Endodermal cell (in vitro differentiated cells): Measurements from ENCODE around the gene WWC2. TPM values are rescaled to one million over a fixed set of nuclear protein-coding genes. Genes with fewer than 3 reads are reported as not detected.
A peak's percentile ranks its signal among the peaks of the same experiment; 100 is the strongest.

Source experiments
- DNase-seq: peaks from one replicate; pipeline ENCODE4 v3.0.0-alpha.2; 2017
- H3K27ac ChIP-seq: 2 replicates; pipeline ENCODE4 v1.5.1; 2013; ENCODE audit warnings: mild to moderate bottlenecking, low read depth, low read length, moderate library complexity
- H3K27me3 ChIP-seq: 2 replicates; pipeline ENCODE4 v1.6.1; 2013; ENCODE audit warnings: mild to moderate bottlenecking, low read length, moderate library complexity; ENCODE audit not compliant: insufficient read depth, control insufficient read depth, poor library complexity, severe bottlenecking
- H3K36me3 ChIP-seq: 2 replicates; pipeline ENCODE4 v1.7.0; 2013; ENCODE audit warnings: mild to moderate bottlenecking, low read length, moderate library complexity; ENCODE audit not compliant: control insufficient read depth, insufficient read depth
- H3K4me1 ChIP-seq: one replicate; pipeline ENCODE4 v1.7.0; 2013; ENCODE audit warnings: low read length; ENCODE audit not compliant: control insufficient read depth, insufficient read depth
- H3K4me3 ChIP-seq: 2 replicates; pipeline ENCODE4 v1.5.1; 2013; ENCODE audit warnings: mild to moderate bottlenecking, low read length, moderate library complexity
- H3K9ac ChIP-seq: 2 replicates; pipeline ENCODE4 v1.6.1; 2013; ENCODE audit warnings: mild to moderate bottlenecking, low read length, moderate library complexity; ENCODE audit not compliant: poor library complexity, severe bottlenecking; ENCODE audit errors: extremely low read depth
- H3K9me3 ChIP-seq: 2 replicates; pipeline ENCODE4 v1.6.1; 2013; ENCODE audit warnings: mild to moderate bottlenecking, low read length, moderate library complexity; ENCODE audit not compliant: control insufficient read depth
- H3K27ac Mint-ChIP-seq: 2 replicates; pipeline ENCODE4 v1.8.0; 2020; ENCODE audit warnings: mixed read lengths
- H3K27me3 Mint-ChIP-seq: 2 replicates; pipeline ENCODE4 v1.8.0; 2021; ENCODE audit warnings: mild to moderate bottlenecking, mixed read lengths; ENCODE audit not compliant: insufficient read depth
- H3K36me3 Mint-ChIP-seq: 2 replicates; pipeline ENCODE4 v1.8.0; 2020; ENCODE audit warnings: low read depth, mixed read lengths
- H3K4me1 Mint-ChIP-seq: 2 replicates; pipeline ENCODE4 v1.8.0; 2020; ENCODE audit warnings: mixed read lengths
- H3K4me3 Mint-ChIP-seq: 2 replicates; pipeline ENCODE4 v1.8.0; 2020; ENCODE audit warnings: mild to moderate bottlenecking, moderate library complexity, mixed read lengths
- H3K9me3 Mint-ChIP-seq: 2 replicates; pipeline ENCODE4 v1.8.0; 2020; ENCODE audit warnings: mild to moderate bottlenecking, mixed read lengths
- WGBS, 2 experiments: methylation state at CpG; one replicate each; pipeline versions ENCODE4 v1.1.5 to v1.1.7; 2013; ENCODE audit warnings: missing lambda C conversion rate in 2 of 2, mixed read lengths in 1 of 2; ENCODE audit not compliant: insufficient coverage in 1 of 2, insufficient read length in 1 of 2; 5-methylcytosine and 5-hydroxymethylcytosine counted together
- total RNA-seq, 2 donors: library from RNA; stranded (reverse); fragmentation: NEBNext Ultra II Directional in 1 of 2; extraction: Animal tissue kit (Norgen Biotek cat#: 25700) in 1 of 2; gene quantifications; 2 replicates in 1 of 2; 3 replicates in 1 of 2; pipeline ENCODE4 v1.2.1, GENCODE V29; 2021
- TF ChIP-seq, protein P1 (sequence below): fragments of 200-600 bp; sonication (generic); conservative IDR thresholded peaks from 2 replicates; pipeline ENCODE4 v1.5.0; 2021; ENCODE audit warnings: antibody characterized with exemption, mild to moderate bottlenecking

WWC2 gene
- total RNA-seq, 2 donors from 2014 or later: 98.2 to 108 TPM

DNA sequence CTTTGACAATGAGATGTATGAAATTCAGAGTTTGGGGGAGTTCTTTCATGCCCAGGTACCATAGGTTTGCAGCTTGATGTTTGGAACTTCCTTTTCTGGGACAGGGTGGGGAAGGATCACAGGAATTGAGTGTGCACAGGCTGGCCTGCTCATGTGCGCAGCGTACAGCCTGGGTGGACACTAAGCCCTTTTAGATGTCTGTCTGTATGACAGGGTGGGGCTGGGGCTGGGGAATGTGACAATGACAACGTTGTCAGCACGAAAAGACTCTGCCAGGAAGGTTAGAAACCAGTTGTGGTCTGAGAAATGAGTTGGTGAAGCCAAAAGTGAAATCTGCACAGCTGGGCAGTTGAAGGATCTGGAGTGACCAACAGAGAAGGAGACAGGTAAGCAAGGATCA is 47.4 kb downstream of the WWC2 start:
- peaks cover 25% of the 10 kb centered on the region for H3K4me1 Mint-ChIP-seq
- H3K27ac Mint-ChIP-seq: peak overlapping the region; percentile 40
- DNase-seq: no peak
- peaks cover 5% of the 10 kb centered on the region for H3K4me1 ChIP-seq
- no peaks in the 10 kb centered on the region for H3K27me3 Mint-ChIP-seq
- TF ChIP-seq, protein P1, sequence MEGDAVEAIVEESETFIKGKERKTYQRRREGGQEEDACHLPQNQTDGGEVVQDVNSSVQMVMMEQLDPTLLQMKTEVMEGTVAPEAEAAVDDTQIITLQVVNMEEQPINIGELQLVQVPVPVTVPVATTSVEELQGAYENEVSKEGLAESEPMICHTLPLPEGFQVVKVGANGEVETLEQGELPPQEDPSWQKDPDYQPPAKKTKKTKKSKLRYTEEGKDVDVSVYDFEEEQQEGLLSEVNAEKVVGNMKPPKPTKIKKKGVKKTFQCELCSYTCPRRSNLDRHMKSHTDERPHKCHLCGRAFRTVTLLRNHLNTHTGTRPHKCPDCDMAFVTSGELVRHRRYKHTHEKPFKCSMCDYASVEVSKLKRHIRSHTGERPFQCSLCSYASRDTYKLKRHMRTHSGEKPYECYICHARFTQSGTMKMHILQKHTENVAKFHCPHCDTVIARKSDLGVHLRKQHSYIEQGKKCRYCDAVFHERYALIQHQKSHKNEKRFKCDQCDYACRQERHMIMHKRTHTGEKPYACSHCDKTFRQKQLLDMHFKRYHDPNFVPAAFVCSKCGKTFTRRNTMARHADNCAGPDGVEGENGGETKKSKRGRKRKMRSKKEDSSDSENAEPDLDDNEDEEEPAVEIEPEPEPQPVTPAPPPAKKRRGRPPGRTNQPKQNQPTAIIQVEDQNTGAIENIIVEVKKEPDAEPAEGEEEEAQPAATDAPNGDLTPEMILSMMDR: no peak
- H3K36me3 Mint-ChIP-seq: peaks cover 4% of the 10 kb centered on the region
- no peak overlapping the region for H3K4me3 Mint-ChIP-seq
- no peak overlapping the region for H3K27ac ChIP-seq
- peaks cover 3% of the 10 kb centered on the region for H3K9me3 Mint-ChIP-seq
- H3K27me3 ChIP-seq: no peaks in the 10 kb centered on the region
- no peak overlapping the region for H3K4me3 ChIP-seq
- no peaks in the 10 kb centered on the region for H3K36me3 ChIP-seq
- 92 to 95% methylated on average over 4 of the region's 4 CpGs for WGBS, 2 experiments
- H3K9me3 ChIP-seq: no peaks in the 10 kb centered on the region
- no peak overlapping the region for H3K9ac ChIP-seq

DNA sequence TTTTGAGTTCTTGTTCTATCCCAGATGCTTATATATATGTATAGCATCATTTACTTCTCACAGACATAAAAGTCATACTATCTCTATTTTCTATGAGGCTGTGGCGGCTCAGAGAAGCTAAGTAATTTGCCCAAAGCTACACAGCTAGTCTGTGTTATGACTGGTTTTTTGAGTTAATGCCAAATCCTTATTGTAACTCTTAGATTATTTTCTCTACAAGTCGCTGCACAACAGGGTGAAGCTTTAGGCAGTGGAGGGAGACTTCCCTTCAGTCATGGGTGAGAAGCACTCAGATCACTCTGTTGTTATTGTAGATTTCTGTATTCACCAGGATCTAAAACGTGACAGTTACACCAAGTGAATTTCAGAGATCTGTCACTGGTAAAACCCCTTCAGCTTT is 48.1 kb downstream of the WWC2 start:
- no peaks in the 10 kb centered on the region for H3K27me3 ChIP-seq
- H3K27ac ChIP-seq: no peak overlapping the region
- H3K9ac ChIP-seq: no peak overlapping the region
- Mint-ChIP-seq H3K27me3 (no peaks in the 10 kb centered on the region), H3K36me3 (peaks cover 4% of the 10 kb centered on the region), H3K27ac (no peak overlapping the region), H3K4me1 (peaks cover 25% of the 10 kb centered on the region), H3K4me3 (no peak overlapping the region), H3K9me3 (peaks cover 3% of the 10 kb centered on the region)
- WGBS, 2 experiments: 85 to 90% methylated on average over 3 of the region's 3 CpGs
- no peak overlapping the region for H3K4me3 ChIP-seq
- H3K4me1 ChIP-seq: peaks cover 5% of the 10 kb centered on the region
- TF ChIP-seq, protein P1: no peak
- no peaks in the 10 kb centered on the region for H3K9me3 ChIP-seq
- DNase-seq: no peak
- peaks cover 3% of the 10 kb centered on the region for H3K36me3 ChIP-seq

DNA sequence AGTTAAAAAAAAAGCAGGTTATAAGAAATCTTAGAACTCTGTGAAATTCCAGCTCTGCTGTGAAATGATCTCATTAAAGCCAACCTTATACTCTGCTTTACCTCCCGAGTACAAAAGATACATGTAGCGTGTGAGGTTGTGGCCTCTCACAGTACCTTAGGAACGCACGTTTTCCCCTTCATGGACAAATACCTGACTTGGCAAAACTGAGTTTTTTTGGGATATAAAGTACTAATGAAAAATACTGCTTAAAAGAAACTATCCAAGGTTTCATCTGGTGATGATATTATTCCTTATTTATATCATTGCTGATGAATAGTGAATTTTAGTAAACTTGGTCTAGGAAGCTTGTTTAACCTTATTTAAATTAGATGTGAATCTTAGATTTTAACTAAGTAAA is 48.9 kb downstream of the WWC2 start:
- H3K27ac ChIP-seq: no peak overlapping the region
- peaks cover 3% of the 10 kb centered on the region for H3K9me3 Mint-ChIP-seq
- H3K4me1 Mint-ChIP-seq: peaks cover 25% of the 10 kb centered on the region
- no peak overlapping the region for H3K4me3 ChIP-seq
- H3K27me3 ChIP-seq: no peaks in the 10 kb centered on the region
- peaks cover 3% of the 10 kb centered on the region for H3K36me3 ChIP-seq
- no peaks in the 10 kb centered on the region for H3K9me3 ChIP-seq
- H3K36me3 Mint-ChIP-seq: peaks cover 4% of the 10 kb centered on the region
- H3K4me1 ChIP-seq: peaks cover 5% of the 10 kb centered on the region
- TF ChIP-seq, protein P1: no peak
- H3K9ac ChIP-seq: no peak overlapping the region
- no peaks in the 10 kb centered on the region for H3K27me3 Mint-ChIP-seq
- no peak for DNase-seq
- 90 to 96% methylated on average over 4 of the region's 4 CpGs for WGBS, 2 experiments
- H3K27ac Mint-ChIP-seq: no peak overlapping the region
- no peak overlapping the region for H3K4me3 Mint-ChIP-seq
